K562 (cell line): Measurements from ENCODE around the gene SEBOX. TPM values are rescaled to one million over a fixed set of nuclear protein-coding genes. Genes with fewer than 3 reads are reported as not detected.
A peak's percentile ranks its signal among the peaks of the same experiment; 100 is the strongest.

Source experiments
- ARID3A ChIP-seq: IDR thresholded peaks from 2 replicates; pipeline ENCODE4 v1.6.1; 2012; ENCODE audit warnings: low read depth, low read length, improper control_type of control experiment, borderline replicate concordance
- BRF1 ChIP-seq: IDR thresholded peaks from 3 replicates; pipeline ENCODE4 v1.6.1; 2011; ENCODE audit warnings: borderline replicate concordance, mild to moderate bottlenecking; ENCODE audit not compliant: insufficient read length; ENCODE audit errors: extremely low read depth
- CBFA2T2 ChIP-seq: fragments of 450-650 bp; conservative IDR thresholded peaks from 2 replicates; pipeline ENCODE4 v1.6.1; 2017; ENCODE audit warnings: mild to moderate bottlenecking
- CREBBP ChIP-seq: IDR thresholded peaks from one replicate; pipeline ENCODE4 v1.6.1; 2012; ENCODE audit warnings: low read depth, mild to moderate bottlenecking, control low read depth, inconsistent platforms, low read length
- E2F4 ChIP-seq: sonication (generic); formaldehyde crosslinking; IDR thresholded peaks from 2 replicates; pipeline ENCODE4 v1.8.0; 2022; ENCODE audit warnings: mild to moderate bottlenecking, low read depth, missing genetic modification reagents
- HDAC6 ChIP-seq: IDR thresholded peaks from 2 replicates; pipeline ENCODE4 v1.6.1; 2012; ENCODE audit warnings: low read depth, mild to moderate bottlenecking, control low read depth, inconsistent platforms, low read length, moderate library complexity
- HMG20A ChIP-seq: fragments of 450-650 bp; formaldehyde crosslinking; conservative IDR thresholded peaks from 2 replicates; pipeline ENCODE4 v1.4.0; 2020; ENCODE audit warnings: mild to moderate bottlenecking, mixed read lengths
- HNRNPUL1 ChIP-seq: fragments of 200-400 bp; formaldehyde crosslinking; IDR thresholded peaks from 2 replicates; pipeline ENCODE4 v1.6.1; 2017; ENCODE audit warnings: low read length
- KHSRP ChIP-seq: fragments of 450-650 bp; IDR thresholded peaks from 2 replicates; pipeline ENCODE4 v1.6.1; 2017
- KLF6 ChIP-seq: fragments of 250-450 bp; sonication (Bioruptor Pico); IDR thresholded peaks from 2 replicates; pipeline ENCODE4 v1.4.0; 2020; ENCODE audit warnings: mild to moderate bottlenecking, moderate library complexity, borderline replicate concordance
- MBD2 ChIP-seq: sonication (generic); IDR thresholded peaks from 2 replicates; pipeline ENCODE4 v1.6.1; 2016; ENCODE audit warnings: low read depth, borderline replicate concordance
- RAD21 ChIP-seq, 2 experiments: fragments of 250-450 bp in 1 of 2; fragments of 450-650 bp in 1 of 2; sonication (Bioruptor Pico) in 1 of 2; formaldehyde crosslinking in 1 of 2; IDR thresholded peaks in 1 of 2; conservative IDR thresholded peaks in 1 of 2; 2 replicates each; pipeline versions ENCODE4 v1.4.0 to v1.8.0; 2020 to 2022; ENCODE audit warnings: mild to moderate bottlenecking in 2 of 2, moderate library complexity in 1 of 2
- RREB1 ChIP-seq: fragments of 250-450 bp; sonication (Bioruptor Pico); IDR thresholded peaks from 2 replicates; pipeline ENCODE4 v1.4.0; 2020
- SAP30 ChIP-seq: fragments of 200-600 bp; sonication (generic); IDR thresholded peaks from 2 replicates; pipeline ENCODE4 v1.6.1; 2012; ENCODE audit warnings: borderline replicate concordance, low read depth, mild to moderate bottlenecking, moderate library complexity, low read length, control low read depth, inconsistent platforms; ENCODE audit not compliant: insufficient read depth, poor library complexity, severe bottlenecking
- SREBF2 ChIP-seq: sonication (generic); formaldehyde crosslinking; IDR thresholded peaks from 2 replicates; pipeline ENCODE4 v1.4.0; 2020; ENCODE audit warnings: mild to moderate bottlenecking, missing genetic modification reagents
- SRF ChIP-seq, 2 experiments: fragments of 250-450, 450-650 bp in 1 of 2; sonication (Bioruptor Pico) in 1 of 2; sonication (generic) in 1 of 2; formaldehyde crosslinking; IDR thresholded peaks; 2 replicates each; pipeline versions ENCODE4 v1.5.0 to v1.5.1; 2020 to 2022; ENCODE audit warnings: mild to moderate bottlenecking in 1 of 2, missing genetic modification reagents in 1 of 2
- polyA plus RNA-seq, 8 experiments: library from polyadenylated mRNA; depleted of rRNA in 4 of 8; stranded (reverse) in 5 of 8; unstranded in 3 of 8; fragments of >200 nt; fragmentation: Nextera tagmentation in 2 of 8; fragmentation: Illumina TruSeq in 1 of 8; extraction: Ambion mirVana in 2 of 8; extraction: Trizol in 1 of 8; gene quantifications; 2 replicates each; pipeline versions ENCODE4 v1.2.1 to v1.2.3, GENCODE V29; 2011 to 2014; ENCODE audit warnings: inconsistent platforms in 1 of 8, missing spikeins in 1 of 8
- total RNA-seq, 7 experiments: library from RNA; depleted of rRNA in 6 of 7; stranded (reverse); fragments of >200 nt in 6 of 7; fragmentation: Illumina TruSeq in 2 of 7; extraction: Trizol in 2 of 7; gene quantifications; 2 replicates each; pipeline versions ENCODE4 v1.2.1 to v1.2.3, GENCODE V29; 2011 to 2021; ENCODE audit warnings: low replicate concordance in 1 of 7
- TF ChIP-seq, protein P1 (sequence below): sonication (generic); formaldehyde crosslinking; IDR thresholded peaks from 2 replicates; pipeline ENCODE4 v1.8.1; 2022; ENCODE audit warnings: missing genetic modification reagents

SEBOX gene
- total and polyA plus RNA-seq, 9 of the 15 experiments (the other 6 are each of a cell fraction or from before 2014, with no cell fraction given): not detected

- TF ChIP-seq, protein P1, sequence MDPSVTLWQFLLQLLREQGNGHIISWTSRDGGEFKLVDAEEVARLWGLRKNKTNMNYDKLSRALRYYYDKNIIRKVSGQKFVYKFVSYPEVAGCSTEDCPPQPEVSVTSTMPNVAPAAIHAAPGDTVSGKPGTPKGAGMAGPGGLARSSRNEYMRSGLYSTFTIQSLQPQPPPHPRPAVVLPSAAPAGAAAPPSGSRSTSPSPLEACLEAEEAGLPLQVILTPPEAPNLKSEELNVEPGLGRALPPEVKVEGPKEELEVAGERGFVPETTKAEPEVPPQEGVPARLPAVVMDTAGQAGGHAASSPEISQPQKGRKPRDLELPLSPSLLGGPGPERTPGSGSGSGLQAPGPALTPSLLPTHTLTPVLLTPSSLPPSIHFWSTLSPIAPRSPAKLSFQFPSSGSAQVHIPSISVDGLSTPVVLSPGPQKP: no peak
- TF ChIP-seq BRF1: no peak
- no peak for TF ChIP-seq KLF6 (CRISPR knock-in tag)
- no peak for TF ChIP-seq CREBBP
- no peak for TF ChIP-seq HDAC6
- TF ChIP-seq RREB1 (CRISPR knock-in tag): no peak
- no peak for TF ChIP-seq ARID3A
- 0 out of 2 replicates have a peak, but pooled peaks have one; percentile 76 for TF ChIP-seq SREBF2 (CRISPR knock-in tag)
- TF ChIP-seq HNRNPUL1: no peak
- TF ChIP-seq HMG20A (CRISPR knock-in tag): no peak
- TF ChIP-seq KHSRP: no peak
- TF ChIP-seq SRF (CRISPR knock-in tag; IDR thresholded peaks at IDR 0.05): peak in 1 of 2 experiments; percentile 48; a peak in 1 of 4 replicates
- TF ChIP-seq RAD21 (CRISPR knock-in tag; conservative IDR thresholded peaks at IDR 0.05 in 1 of 2, IDR thresholded peaks at IDR 0.05 in 1 of 2): no peak
- TF ChIP-seq SAP30: peak; percentile 25
- TF ChIP-seq CBFA2T2: no peak
- TF ChIP-seq E2F4 (CRISPR knock-in tag): no peak
- TF ChIP-seq MBD2: peak; percentile 78; the same call in 1 of the 2 replicates
These were observed 46.0 kb downstream of the SEBOX start, which contains the start of gene TMEM97 (continued) for GRCh38 chr17:28318759-28319597.
